Thyroid gland (tissue), 4 donors: Measurements from ENCODE around the gene DTNB.

Experiments used
- CTCF ChIP-seq, 6 experiments: fragments of 200-600 bp in 3 of 6; fragments of 450-650 bp in 3 of 6; sonication (generic) in 3 of 6; IDR thresholded peaks; one replicate each; pipeline ENCODE4 v1.5.1; 2016 to 2019; ENCODE audit warnings: antibody characterized with exemption in 6 of 6, mild to moderate bottlenecking in 2 of 6, inconsistent platforms in 1 of 6, moderate library complexity in 1 of 6
- POLR2A ChIP-seq, 2 donors: fragments of 450-650 bp; IDR thresholded peaks; one replicate each; pipeline ENCODE4 v1.6.1; 2017; ENCODE audit warnings: antibody characterized with exemption in 2 of 2, mild to moderate bottlenecking in 2 of 2, moderate library complexity in 1 of 2

- TF ChIP-seq CTCF (IDR thresholded peaks at IDR 0.05) (no peak), POLR2A (IDR thresholded peaks at IDR 0.05) (no peak)
These were observed 183.2 kb downstream of the DTNB start for GRCh38 chr2:25490217-25490616.
